Measurements from ENCODE around the gene CACNA1D.

Gene CACNA1D

GRCh38 chr3:53688066-53688465 is 193.7 kb downstream of the CACNA1D start:
- H3K27ac ChIP-seq, result no peak overlapping the region
- TF ChIP-seq CTCF (IDR thresholded peaks at IDR 0.05), result no peak
- no peak for TF ChIP-seq ZFX (IDR thresholded peaks at IDR 0.05; ENCODE audit: borderline replicate concordance)

DNA sequence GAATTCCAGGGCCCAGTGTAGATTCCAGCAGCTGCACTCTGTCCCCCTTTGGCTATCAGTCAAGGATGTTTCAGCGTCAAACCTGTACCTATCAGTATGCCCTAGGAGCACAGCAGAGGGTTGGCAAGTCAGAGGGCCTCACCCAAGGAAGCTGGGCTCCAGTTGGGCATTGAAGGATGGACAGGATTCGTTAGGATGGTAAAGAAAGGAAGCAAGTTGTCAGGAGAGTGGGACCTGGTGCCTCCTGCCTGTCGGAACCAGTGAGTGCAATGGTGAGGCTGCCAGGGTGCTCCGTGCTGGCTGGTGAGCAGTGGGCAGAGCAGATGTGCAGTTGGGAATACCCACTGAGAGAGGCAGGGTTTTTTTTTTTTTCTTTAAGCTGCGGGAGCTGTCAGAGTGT is 194.6 kb downstream of the CACNA1D start:
- TF ChIP-seq ZFX (IDR thresholded peaks at IDR 0.05; ENCODE audit: borderline replicate concordance) (no peak), CTCF (IDR thresholded peaks at IDR 0.05) (no peak)
- H3K27ac ChIP-seq, result no peak overlapping the region

DNA sequence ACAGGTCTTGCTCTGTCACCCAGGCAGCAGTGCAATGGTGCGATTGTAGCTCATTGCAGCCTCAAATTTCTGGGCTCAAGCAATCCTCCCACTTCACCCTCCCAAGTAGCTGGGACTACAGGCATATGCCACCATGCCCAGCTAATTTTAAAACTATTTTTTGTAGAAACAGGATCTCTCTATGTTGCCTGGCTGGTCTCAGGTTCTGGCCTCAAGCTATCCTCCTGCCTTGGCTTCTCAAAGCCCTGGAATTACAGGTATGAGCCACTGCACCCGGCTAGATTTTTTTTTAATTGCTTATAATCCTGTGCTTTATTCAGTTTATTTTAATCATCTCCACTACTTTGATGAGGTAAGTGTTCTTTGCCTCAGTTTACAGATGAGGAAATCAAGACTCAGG is 195.3 kb downstream of the CACNA1D start:
- TF ChIP-seq CTCF (IDR thresholded peaks at IDR 0.05) (no peak), ZFX (IDR thresholded peaks at IDR 0.05; ENCODE audit: borderline replicate concordance) (no peak)

GRCh38 chr3:53690521-53690920 is 196.1 kb downstream of the CACNA1D start:
- TF ChIP-seq CTCF (IDR thresholded peaks at IDR 0.05) (no peak), ZFX (IDR thresholded peaks at IDR 0.05; ENCODE audit: borderline replicate concordance) (no peak)
- H3K27ac ChIP-seq, result no peak overlapping the region

More for the DNA sequence above, 195.3 kb downstream of the CACNA1D start:
- H3K27ac ChIP-seq, result no peak overlapping the region

- no peak overlapping the region for H3K27ac ChIP-seq
- no peak for TF ChIP-seq ZFX (IDR thresholded peaks at IDR 0.05; ENCODE audit: borderline replicate concordance)
- no peak for TF ChIP-seq CTCF (IDR thresholded peaks at IDR 0.05)
Measured at GRCh38 chr3:53691349-53691748, 196.9 kb downstream of the CACNA1D start.

DNA sequence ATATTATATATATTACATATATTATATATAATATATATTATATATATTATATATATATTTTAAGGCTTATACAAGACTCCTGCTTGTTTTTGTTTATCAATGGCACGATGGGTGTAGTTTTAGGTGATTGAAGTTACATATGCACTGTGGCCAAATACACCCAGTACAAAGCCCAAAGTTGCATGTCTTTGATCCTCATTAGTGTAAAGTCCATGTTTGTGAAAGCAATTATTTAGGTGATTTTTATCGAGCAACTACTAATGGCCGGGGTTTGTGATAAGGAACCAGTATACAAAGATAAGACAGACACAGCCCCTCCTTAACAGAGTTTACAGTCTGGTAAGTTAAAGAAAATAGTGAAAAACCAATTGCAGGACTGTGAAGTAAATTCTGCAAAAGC is 197.5 kb downstream of the CACNA1D start:
- H3K27ac ChIP-seq, result no peak overlapping the region
- TF ChIP-seq CTCF (IDR thresholded peaks at IDR 0.05) (no peak), ZFX (IDR thresholded peaks at IDR 0.05; ENCODE audit: borderline replicate concordance) (no peak)

DNA sequence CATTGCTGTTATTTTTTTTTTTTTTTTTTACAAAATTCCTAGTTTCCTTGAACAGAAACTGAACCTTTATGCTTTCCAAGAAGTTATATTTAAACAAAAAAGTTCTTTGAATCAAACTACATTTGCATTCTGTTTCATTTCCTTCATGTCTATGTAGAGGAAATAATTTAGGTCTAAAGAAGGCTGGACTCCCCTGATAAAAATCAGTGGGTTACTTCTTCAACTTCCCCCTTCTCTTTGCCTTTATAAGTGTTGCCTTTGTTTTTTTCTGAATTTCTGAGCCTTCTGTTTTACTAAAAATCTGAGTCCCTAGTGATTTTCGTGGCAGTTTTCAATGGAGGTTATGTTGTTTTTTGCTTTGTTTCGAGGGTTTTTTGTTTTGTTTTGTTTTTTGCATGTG is 199.0 kb downstream of the CACNA1D start:
- no peak overlapping the region for H3K27ac ChIP-seq
- TF ChIP-seq CTCF (IDR thresholded peaks at IDR 0.05), result no peak
- no peak for TF ChIP-seq ZFX (IDR thresholded peaks at IDR 0.05; ENCODE audit: borderline replicate concordance)
